ENCODE results near the gene CRELD2.

DNA sequence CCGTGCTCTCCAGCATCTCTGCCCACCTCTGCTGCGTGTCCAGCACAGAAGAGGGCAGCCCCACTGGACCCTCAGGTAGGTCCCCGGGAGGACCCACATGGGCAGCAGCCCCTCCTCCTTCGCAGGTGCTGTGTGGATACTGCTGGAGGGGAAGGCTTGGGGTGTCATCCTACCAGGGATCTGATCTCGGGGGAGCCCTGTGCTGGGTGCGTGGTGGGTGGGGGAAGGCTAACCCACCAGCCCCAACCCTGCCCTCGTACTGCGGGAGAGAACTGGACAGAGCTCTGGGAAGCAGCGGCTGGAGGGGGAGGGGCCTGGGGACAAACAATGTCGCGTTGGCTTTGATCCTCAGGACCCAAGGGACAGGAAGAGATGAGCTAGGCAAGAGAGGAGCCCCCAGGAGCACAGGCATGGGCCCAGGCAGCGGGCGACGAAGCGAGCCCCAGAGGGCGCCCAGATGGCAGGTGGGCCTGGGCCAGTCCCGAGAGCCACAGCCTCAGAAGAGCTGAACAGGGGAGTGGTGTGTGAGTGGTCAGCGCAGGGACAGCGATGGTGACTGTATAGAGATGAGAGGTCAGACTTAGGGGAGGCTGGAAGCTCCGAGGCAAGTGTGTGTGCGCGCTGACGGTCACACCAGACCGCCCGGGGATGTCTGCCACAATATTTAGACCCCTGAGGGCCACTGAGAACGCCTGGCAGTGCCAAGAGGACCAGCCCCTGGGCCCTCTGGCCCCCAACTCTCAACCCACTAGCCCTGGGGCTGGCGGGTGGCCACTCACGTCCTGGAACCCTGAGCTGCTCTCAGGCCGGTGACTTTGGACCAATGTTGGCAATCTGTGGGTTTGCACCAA is 40.7 kb downstream of the CRELD2 start:
- TF ChIP-seq, protein P1, sequence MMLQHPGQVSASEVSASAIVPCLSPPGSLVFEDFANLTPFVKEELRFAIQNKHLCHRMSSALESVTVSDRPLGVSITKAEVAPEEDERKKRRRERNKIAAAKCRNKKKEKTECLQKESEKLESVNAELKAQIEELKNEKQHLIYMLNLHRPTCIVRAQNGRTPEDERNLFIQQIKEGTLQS (IDR thresholded peaks at IDR 0.05; ENCODE audit: insufficient read depth, low read depth, low read length) = no peak
- TF ChIP-seq EP300 (IDR thresholded peaks at IDR 0.05; ENCODE audit: borderline replicate concordance in 1 of 2, low read depth in 2 of 2, low read length in 2 of 2) = no peak
- no peak for TF ChIP-seq SIX5 (IDR thresholded peaks at IDR 0.05; ENCODE audit: low read depth, low read length)
- TF ChIP-seq, protein P2, sequence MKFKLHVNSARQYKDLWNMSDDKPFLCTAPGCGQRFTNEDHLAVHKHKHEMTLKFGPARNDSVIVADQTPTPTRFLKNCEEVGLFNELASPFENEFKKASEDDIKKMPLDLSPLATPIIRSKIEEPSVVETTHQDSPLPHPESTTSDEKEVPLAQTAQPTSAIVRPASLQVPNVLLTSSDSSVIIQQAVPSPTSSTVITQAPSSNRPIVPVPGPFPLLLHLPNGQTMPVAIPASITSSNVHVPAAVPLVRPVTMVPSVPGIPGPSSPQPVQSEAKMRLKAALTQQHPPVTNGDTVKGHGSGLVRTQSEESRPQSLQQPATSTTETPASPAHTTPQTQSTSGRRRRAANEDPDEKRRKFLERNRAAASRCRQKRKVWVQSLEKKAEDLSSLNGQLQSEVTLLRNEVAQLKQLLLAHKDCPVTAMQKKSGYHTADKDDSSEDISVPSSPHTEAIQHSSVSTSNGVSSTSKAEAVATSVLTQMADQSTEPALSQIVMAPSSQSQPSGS (IDR thresholded peaks at IDR 0.05; ENCODE audit: low read length) = no peak
- TF ChIP-seq, protein P3, sequence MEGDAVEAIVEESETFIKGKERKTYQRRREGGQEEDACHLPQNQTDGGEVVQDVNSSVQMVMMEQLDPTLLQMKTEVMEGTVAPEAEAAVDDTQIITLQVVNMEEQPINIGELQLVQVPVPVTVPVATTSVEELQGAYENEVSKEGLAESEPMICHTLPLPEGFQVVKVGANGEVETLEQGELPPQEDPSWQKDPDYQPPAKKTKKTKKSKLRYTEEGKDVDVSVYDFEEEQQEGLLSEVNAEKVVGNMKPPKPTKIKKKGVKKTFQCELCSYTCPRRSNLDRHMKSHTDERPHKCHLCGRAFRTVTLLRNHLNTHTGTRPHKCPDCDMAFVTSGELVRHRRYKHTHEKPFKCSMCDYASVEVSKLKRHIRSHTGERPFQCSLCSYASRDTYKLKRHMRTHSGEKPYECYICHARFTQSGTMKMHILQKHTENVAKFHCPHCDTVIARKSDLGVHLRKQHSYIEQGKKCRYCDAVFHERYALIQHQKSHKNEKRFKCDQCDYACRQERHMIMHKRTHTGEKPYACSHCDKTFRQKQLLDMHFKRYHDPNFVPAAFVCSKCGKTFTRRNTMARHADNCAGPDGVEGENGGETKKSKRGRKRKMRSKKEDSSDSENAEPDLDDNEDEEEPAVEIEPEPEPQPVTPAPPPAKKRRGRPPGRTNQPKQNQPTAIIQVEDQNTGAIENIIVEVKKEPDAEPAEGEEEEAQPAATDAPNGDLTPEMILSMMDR (IDR thresholded peaks at IDR 0.05; ENCODE audit: control extremely low read depth in 1 of 3, insufficient read depth in 1 of 3, low read depth in 1 of 3, low read length in 3 of 3) = no peak
- TF ChIP-seq, protein P4, sequence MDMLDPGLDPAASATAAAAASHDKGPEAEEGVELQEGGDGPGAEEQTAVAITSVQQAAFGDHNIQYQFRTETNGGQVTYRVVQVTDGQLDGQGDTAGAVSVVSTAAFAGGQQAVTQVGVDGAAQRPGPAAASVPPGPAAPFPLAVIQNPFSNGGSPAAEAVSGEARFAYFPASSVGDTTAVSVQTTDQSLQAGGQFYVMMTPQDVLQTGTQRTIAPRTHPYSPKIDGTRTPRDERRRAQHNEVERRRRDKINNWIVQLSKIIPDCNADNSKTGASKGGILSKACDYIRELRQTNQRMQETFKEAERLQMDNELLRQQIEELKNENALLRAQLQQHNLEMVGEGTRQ (IDR thresholded peaks at IDR 0.05; ENCODE audit: low read length) = no peak
